ENCODE measurements around the gene AFG1L.
"Not testable (repeated sequence)": the region's sequence is repeated elsewhere in the genome, so short reads cannot be mapped to it uniquely, and the experiment has no call there.

Gene AFG1L

DNA sequence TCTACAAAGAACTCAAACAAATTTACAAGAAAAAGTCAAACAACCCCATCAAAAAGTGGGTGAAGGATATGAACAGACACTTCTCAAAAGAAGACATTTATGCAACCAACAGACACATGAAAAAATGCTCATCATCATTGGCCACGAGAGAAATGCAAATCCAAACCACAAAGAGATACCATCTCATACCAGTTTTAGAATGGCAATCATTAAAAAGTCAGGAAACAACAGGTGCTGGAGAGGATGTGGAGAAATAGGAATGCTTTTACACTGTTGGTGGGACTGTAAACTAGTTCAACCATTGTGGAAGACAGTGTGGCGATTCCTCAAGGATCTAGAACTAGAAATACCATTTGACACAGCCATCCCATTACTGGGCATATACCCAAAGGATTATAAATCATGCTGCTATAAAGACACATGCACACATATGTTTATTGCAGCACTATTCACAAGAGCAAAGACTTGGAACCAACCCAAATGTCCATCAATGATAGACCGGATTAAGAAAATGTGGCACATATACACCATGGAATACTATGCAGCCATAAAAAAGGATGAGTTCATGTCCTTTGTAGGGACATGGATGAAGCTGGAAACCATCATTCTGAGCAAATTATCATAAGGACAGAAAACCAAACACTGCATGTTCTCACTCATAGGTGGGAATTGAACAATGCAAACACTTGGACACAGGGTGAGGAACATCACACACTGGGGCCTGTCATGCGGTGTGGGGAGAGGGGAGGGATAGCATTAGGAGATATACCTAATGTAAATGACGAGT lies 121.4 kb downstream of the AFG1L start:
- not testable (repeated sequence) for DNase-seq (ENCODE audit: low spot score)

DNA sequence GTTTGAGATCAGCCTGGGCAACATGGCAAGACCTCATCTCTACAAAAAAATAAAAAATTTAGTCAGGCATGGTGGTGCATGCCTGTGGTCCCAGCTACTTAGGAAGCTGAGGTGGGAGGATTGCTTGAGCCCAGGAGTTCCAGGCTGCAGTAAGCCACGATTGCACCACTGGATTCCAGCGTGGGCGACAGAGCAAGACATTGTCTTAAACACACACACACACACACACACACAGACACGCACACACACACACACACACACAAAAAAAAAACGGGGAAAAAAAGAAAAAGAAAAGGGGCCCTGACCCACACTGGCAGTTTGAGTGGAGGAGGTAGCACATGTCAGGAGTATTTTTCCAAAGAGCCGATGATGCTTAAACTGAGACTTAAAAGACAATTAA lies 122.2 kb downstream of the AFG1L start:
- no peak for DNase-seq (ENCODE audit: low spot score)

DNA sequence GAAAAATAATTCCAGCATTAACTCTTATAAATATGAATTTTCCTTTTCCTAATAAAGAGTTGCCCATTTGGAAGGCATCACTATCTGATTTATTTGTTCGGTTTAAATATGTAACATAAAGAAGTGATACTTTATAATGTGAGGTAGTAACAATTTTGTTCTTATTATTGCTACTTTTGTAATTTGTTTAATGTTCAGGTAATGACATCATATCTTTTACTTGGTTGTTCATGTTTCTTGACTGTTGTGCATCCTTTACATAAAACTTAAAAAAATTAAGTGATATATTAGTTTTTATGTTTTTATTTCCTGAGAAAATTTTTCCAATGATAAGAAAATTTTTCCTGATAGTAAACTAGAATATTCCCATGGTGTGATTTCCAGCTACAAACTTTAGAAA lies 124.6 kb downstream of the AFG1L start:
- DNase-seq (ENCODE audit: low spot score) = no peak

DNA sequence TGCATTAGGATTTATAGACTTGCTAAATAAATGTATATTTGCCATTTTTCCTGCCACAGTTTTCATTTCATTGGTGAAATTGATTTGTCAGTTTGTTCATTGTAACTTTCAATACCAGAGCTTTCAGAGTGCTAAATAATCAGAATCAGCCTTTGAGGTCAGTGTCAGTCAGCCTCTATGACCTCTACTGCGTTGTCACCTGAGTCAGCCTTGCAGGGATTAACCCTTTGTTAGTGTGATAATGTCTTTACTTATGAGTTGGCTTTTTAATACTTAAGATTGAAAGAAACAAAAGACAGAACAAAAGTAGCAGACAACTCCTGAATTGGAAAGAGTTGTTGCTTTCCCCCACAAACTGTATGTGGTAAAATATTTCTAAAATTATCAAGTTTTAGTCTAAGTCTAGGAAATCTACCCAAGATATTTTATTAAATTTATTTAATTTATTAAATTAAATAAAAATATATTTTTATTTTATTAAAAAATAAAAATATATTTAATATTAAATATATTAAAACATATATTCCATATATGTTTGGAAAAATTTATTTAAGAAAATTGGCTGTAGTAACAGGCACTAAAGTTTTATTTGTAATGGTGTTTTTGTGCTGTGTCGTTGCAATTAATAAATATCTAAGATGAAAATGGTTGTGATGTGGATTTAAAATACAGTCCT lies 125.2 kb downstream of the AFG1L start:
- no peak for DNase-seq (ENCODE audit: low spot score)

DNA sequence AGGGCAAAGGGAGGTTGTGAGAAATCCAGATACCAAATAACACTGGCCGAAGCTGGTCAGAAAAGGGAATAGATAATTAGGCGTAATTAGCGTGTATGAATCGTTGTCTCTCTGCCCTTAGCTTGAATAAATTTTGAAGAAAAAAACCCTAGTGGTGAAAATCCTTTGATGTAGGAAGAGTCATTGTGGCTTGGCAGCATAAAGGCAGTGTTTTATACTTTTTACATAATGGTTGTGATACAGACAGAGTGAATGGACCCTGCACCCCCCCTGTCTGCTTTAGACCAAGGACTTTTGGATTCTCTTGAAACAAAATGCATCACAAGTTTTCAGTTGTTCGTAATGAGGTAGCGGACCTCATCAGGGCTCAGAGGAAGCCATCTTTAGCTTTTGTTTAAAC lies 126.5 kb downstream of the AFG1L start:
- DNase-seq (ENCODE audit: low spot score) = no peak

DNA sequence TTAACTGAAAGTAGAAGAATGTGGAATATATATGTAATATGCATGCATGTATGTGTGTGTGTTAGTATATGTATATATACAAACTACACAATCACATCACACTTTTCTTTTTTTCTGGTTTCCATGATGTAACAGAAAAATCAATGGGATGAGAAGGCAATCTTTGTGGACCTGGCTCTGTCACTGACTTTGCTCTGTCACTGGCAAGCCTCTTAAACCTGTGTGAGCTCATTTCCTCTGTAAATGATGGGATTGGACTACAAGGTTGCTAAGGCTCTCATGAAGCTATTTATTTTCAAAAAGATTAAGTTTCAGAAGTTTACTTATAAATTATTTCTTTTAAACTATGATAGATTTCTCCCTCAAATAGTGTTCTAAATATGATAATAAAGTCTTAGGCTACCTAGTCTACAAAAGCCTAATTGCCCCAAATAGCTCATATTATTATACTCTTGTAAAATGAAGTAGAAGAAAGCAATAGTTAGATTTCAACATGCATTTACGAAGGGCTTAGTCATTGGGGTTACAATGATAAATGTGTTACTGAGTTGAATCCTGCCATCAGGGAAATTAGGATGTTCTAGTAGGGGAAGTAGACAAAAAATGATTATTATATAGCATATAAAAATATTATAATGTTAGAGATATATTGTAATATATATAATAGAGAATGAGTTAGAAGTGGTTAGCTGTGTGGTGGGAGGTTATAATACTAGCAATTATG lies 129.3 kb downstream of the AFG1L start:
- DNase-seq (ENCODE audit: low spot score) = no peak

DNA sequence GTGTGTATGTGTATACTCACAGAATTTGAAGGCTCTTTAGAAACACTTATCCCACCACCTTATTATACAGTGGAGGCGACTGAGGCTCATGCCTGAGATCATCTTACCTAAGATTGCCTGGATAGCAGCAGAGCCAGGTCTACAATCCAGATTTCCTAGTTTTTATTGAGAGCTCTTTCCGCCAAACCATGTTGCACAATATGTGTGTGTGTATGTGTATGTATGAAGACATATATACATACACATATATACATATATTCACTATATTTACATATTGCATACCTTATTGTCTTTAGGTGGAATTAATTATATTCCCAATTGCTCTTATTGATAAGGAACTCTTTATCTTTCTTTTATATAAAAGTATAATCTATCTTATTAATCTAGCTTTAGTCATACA lies 130.6 kb downstream of the AFG1L start:
- no peak for DNase-seq (ENCODE audit: low spot score)

DNA sequence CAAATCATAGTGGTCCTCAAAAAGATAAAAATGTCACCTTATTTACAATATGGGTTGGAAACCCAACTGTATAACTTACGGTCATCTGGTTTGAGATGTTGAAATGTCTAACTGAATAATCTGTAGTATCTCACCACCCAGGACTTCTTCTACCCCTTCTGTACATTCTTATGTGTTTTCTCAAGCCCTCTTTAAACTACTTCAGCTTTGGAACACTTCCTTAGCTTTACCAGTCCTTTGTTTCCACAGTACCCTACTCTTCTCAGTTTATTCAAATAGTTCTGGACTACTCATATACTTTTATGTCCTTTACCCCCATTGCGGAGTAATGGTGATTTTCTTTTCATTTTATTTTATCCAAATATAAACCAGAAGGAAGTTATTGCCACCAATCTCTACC lies 137.3 kb downstream of the AFG1L start:
- no peak for DNase-seq (ENCODE audit: low spot score)

DNA sequence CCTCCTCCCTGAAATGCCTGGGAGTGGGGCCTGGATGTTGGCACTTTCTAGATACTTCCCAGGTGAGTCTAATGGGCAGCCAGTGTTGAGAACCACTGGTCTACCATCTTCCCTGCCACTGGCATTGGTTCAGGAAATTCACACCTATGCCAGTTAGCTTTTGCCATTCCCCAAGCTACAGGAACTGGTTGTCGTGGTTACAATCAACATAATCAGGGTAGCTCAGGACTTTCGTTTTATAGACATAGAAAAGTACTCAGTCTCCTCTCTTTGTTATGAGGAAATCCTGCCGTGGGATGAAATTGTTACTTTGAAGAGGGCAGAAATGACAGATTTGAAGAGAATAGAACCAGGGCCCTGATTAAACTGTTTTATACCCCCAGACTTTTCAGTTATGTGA lies 137.9 kb downstream of the AFG1L start:
- no peak for DNase-seq (ENCODE audit: low spot score)

DNA sequence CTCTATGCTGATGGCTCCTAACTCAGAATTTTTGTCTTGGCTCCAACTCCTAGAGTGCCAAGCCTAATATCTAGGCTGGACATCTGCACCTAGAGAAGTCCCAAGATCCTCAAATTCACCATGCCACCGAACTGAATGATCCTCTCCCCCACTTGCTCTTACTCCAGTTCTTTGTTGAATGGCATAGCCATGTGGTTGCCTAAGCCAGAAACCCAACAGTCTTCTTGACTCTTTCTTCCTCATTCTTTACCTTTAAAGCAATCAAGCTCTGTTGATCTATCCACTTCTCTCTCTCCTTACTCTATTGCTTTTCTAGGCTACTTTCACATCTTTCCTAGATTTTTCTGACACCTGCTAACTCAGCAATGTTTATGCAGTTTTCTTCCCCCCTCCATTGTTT lies 139.4 kb downstream of the AFG1L start:
- no peak for DNase-seq (ENCODE audit: low spot score)

DNA sequence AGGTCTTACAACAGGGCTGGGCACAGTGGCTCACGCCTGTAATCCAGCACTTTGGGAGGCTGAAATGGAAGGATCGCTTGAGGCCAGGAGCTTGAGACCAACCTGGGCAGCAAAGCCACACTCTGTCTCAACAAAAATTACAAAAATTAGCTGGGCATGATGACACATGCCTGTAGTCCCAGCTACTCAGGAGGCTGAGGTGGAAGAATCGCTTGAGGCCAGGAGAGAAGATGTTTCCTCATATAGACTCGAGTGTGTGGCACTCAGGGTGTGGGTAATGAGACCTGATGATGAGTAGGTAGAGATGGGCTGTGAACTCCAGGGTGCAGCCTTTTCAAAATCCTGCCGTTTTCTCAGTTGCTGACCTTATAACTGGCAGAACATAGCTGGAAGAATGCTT lies 140.5 kb downstream of the AFG1L start:
- DNase-seq (ENCODE audit: low spot score) = no peak

DNA sequence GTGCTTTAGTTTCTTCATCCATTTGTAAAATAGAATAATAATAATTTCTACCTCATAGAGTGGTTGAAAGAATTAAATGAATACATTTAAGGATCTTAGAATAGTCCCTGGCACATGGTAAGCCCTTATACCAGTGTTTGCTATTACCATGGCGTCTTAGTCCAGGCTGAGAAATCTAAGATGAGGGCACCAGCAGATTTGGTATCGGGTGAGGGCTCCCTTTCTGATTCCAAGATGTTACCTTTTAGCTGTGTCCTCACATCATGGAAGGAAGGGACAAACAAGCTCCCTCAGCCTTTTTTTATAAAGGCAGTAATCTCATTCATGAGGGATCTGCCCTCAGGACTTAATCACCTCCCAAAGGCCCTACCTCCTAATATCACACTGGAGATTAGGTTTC lies 141.9 kb downstream of the AFG1L start:
- no peak for DNase-seq (ENCODE audit: low spot score)

DNA sequence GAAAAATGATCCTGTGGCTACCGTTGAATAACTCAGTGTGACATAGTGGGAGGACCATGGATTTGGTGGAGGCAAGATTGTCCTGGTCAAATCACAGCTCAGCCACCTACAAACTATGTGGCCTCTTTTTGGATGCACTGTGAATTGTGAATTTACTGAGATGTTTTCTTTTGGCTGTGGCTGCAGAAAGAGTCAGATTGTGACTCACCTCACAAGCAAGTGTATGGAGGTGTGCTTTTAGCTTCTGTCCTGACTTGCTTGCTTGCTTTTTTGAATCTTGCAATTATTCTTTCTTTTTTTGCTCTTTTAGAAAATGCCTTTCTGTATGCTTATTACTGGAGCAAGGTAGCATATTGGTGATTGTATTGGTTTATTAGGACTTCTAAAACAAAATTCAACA lies 143.0 kb downstream of the AFG1L start:
- DNase-seq (ENCODE audit: low spot score) = no peak

DNA sequence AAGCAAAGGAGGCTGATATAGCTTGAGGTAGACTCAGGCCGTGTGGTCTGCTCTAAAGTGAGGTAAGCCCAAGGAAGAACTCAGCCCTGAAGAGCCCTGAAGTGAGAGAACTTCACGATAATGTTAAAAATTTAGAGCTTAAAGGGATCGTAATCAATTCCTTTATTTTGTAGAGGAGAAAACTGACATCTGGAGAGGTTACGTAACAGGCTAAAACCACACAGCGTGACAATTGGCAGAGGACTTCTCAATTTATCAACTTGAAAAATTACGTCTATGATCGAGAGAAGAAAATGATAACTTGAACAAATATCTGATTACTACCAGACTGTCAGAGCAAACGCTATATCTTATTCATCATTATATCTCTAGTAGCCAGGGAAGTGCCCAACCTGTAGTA lies 144.1 kb downstream of the AFG1L start:
- no peak for DNase-seq (ENCODE audit: low spot score)

DNA sequence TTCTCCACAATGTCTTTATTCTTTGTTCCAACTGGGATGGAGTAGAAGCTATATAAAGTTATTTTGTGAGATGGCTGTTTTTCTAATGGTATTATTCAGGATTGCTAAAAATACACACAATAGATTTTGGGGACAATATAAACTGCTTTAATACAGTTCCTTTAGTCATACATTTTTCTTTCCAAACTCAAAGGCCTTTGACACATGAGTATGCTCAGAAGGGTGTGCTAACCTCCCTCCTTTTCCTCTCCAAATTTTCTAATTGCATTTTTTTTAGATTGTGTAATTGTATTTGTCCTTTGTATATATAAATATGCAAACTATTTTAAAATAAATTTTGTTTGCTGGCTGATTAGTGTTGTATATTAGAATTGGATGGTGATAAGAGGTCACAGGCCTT lies 146.3 kb downstream of the AFG1L start:
- DNase-seq (ENCODE audit: low spot score) = no peak

DNA sequence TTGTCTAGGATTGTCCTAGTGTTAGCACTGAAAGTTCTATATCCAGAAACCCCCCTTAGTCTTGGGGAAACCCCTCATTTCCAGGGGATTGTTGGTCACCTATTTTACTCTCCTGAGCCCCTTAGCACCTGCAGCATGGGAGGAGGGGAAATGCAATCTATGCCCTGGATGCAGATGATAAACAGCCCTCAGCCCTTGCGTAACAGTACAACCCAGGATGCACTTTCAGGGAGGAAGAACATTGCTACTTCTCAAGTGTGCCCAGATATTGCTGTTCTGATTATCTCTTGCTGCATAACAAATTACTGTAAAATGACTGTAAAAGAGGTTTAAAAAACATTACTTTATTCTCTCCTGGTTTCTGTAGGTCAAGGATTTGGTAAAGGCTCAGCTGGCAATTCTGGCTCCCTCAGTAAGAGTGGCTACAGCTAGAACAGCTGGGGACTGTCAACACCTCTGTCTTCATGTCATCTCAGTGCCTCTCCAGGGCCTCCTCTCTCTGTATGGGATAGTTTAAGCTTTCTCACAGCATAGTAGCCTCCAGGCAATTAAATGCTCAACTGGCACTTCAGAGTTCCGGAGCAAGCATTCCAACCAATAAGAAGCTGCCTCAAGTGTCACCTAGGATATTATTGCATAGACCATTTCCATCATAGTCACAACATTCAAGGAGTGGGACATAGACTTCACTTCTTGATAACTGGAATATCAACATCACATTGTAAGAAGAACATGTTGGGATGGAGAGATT lies 148.1 kb downstream of the AFG1L start:
- no peak for DNase-seq (ENCODE audit: low spot score)

DNA sequence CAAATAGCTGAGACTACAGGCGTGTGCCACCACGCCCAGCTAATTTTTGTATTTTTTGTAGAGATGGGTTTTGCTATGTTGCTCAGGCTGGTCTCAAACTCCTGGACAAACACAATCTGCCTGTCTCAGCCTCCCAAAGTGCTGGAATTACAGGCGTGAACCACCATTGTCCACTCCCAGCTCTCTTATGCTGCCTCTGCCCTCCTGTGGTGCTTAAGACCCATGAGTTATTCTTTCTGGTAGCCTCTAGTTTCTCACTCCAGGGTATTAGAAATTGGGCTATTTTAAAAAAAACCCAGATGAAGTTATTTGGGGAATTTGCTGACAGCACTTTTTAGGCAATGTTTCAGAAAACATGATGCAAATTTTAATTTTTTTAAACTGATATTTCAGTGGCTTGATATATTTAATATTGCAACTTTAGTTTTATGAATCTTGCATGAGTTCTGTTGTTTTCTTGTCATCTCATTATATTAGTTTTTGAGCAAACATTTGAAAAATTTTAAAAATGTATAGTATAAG lies 151.8 kb downstream of the AFG1L start:
- no peak for DNase-seq (ENCODE audit: low spot score)

DNA sequence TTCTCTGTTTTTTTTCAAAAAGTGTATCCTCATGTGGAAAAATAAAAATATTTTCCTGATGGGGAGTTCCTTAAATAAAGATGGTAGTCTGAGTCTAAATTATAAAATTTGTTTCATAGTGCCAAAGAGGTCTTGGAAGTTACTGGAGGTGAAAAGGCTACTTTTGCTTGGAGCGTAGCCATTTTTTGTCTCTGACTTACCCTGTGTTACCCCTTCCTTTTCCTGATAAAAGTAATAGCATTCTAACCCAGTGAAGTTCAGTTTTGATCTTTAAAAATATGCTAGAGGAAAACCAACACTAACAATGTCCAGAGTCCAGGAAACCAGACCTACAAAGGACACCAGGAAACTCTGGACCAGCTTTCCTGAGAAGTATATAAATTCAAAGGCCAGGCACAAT lies 153.6 kb downstream of the AFG1L start:
- no peak for DNase-seq (ENCODE audit: low spot score)

DNA sequence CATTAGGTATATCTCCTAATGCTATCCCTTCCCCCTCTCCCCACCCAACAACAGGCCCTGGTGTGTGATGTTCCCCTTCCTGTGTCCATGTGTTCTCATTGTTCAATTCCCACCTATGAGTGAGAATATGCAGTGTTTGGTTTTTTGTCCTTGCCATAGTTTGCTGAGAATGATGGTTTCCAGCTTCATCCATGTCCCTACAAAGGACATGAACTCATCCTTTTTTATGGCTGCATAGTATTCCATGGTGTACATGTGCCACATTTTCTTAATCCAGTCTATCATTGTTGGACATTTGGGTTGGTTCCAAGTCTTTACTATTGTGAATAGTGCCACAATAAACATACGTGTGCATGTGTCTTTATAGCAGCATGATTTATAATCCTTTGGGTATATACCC lies 154.9 kb downstream of the AFG1L start:
- DNase-seq (ENCODE audit: low spot score) = not testable (repeated sequence)

DNA sequence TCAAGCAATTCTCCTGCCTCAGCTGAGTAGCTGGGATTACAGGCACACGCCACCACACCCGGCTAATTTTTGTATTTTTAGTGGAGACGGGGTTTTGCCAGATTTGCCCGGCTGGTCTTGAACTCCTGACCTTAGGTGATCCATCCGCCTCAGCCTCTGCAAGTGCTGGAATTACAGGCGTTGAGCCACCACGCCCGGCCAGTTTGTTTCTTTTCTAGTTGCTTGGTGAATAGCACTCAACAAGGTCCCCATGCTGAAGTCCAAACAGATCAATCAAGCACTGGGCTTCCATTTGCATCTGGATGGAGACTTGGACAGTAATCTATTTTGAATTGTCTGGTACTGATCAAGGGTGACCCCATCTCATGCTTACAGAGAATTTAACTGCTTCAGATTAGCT lies 157.0 kb downstream of the AFG1L start:
- DNase-seq (ENCODE audit: low spot score) = no peak

DNA sequence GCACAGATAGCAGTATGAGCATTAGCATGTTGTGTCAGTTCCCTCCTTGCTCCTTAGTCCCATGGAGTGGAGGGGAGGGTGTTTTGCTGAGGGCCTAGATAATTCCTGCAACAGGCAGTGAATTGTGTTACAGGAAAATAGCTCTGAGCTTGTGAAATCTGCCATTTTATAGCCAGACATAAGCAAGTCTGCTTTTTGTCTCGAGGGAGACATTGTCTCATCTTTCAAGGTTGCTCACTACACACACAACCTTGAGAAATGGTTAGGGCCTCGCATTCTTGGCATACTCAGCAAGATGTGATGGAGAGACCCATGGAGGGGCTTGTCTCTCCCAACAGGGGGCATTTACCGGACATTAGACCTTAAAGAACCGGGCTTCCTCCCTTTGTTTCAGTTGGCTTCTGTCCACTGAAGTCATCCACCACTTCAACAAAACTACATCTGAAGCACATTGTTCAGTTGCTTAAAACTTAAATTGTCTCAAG lies 157.9 kb downstream of the AFG1L start:
- DNase-seq (ENCODE audit: low spot score) = no peak

DNA sequence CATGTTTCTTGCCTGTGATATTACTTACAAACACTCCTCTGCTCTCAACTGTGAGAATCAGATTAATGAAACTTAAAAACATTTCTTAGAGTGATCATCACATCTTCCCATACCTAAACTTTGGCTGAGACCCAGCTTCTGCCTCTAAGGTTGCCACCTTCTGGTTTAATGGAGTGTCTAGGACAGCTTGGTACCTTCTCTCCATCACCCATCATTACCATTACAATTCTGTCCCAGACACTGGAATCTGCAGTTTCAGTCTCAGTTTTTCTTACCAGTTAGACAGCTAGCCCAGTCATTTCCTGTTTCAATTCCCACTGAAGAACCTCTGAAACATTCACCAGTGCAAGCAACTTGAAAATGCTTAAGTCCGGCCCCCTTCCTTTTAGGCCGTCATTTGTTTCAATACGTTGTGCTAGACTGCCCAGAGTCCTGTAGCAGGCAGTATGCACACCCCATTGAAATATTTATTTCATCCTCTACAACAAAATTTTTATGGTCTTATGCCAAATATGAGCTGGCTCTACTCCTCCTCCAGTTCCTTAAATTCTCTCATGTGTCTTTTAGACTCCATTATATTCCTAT lies 158.8 kb downstream of the AFG1L start:
- DNase-seq (ENCODE audit: low spot score) = no peak

Data from CD4-positive, alpha-beta T cell treated with Interleukin-6 at 100 ng/mL for 8 hours (primary cell).